ENCODE measurements around the gene ANKMY1. TPM values are rescaled to one million over a fixed set of nuclear protein-coding genes. Genes with fewer than 3 reads are reported as not detected.
A peak's percentile ranks its signal among the peaks of the same experiment; 100 is the strongest.

The ANKMY1 gene
- total and polyA plus RNA-seq, 2 of the 13 experiments (the other 11 are each of a cell fraction or from before 2014, with no cell fraction given), result 11.7 to 18.8 TPM

DNA sequence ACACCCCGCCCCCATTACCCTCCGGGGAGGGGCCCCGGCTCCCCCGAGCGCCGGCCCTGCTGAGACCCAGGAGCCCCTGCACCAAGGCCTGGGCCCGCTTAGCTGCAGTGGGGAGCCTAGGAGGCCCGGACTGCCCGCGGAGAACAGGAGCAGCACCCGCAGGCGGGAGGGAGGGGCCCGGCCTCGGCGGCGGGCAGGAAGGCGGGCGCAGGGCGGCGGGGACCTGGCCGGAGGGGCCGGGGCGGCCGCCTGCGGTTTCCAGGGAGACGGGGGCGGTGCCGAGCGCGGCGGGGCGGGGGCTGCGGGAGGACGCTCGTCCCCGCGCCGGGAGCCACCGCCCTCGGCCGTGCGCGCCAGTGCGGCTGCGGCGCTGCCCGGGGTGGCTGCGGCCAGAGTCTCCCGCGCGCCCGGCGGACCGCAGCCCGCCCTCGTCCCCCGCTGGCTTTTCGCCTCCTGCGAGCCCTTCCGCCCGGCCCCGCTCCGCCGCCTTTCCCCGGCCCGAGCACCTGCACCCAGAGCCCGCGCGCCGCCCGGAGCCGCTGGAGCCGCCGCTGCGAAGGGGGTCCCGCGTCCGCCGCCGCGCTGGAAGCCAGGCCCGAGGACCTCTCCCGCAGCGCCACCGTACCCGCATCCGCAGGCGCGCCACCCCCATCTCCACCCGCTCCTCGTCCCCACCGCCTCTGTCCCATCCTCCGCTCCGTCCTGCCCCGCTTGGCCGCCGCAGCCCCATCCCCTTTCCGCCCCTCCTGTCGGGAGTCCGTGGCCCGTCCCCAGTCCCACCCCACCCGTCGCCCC, 105.1 kb downstream of the ANKMY1 start (continued):
- TF ChIP-seq ZSCAN21 (CRISPR knock-in tag; IDR thresholded peaks at IDR 0.05; ENCODE audit: borderline replicate concordance) (peak; percentile 56; the same call in 1 of the 2 replicates), ZNF777 (CRISPR knock-in tag; IDR thresholded peaks at IDR 0.05) (0 out of 2 replicates have a peak, but pooled peaks have one; percentile 26), ERF (CRISPR knock-in tag; IDR thresholded peaks at IDR 0.05) (no peak), SRY (CRISPR knock-in tag; IDR thresholded peaks at IDR 0.05) (no peak), KLF16 (CRISPR knock-in tag; IDR thresholded peaks at IDR 0.05) (no peak)
- TF ChIP-seq, protein P1, sequence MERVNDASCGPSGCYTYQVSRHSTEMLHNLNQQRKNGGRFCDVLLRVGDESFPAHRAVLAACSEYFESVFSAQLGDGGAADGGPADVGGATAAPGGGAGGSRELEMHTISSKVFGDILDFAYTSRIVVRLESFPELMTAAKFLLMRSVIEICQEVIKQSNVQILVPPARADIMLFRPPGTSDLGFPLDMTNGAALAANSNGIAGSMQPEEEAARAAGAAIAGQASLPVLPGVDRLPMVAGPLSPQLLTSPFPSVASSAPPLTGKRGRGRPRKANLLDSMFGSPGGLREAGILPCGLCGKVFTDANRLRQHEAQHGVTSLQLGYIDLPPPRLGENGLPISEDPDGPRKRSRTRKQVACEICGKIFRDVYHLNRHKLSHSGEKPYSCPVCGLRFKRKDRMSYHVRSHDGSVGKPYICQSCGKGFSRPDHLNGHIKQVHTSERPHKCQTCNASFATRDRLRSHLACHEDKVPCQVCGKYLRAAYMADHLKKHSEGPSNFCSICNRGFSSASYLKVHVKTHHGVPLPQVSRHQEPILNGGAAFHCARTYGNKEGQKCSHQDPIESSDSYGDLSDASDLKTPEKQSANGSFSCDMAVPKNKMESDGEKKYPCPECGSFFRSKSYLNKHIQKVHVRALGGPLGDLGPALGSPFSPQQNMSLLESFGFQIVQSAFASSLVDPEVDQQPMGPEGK (CRISPR knock-in tag; IDR thresholded peaks at IDR 0.05), result peak; percentile 51

DNA sequence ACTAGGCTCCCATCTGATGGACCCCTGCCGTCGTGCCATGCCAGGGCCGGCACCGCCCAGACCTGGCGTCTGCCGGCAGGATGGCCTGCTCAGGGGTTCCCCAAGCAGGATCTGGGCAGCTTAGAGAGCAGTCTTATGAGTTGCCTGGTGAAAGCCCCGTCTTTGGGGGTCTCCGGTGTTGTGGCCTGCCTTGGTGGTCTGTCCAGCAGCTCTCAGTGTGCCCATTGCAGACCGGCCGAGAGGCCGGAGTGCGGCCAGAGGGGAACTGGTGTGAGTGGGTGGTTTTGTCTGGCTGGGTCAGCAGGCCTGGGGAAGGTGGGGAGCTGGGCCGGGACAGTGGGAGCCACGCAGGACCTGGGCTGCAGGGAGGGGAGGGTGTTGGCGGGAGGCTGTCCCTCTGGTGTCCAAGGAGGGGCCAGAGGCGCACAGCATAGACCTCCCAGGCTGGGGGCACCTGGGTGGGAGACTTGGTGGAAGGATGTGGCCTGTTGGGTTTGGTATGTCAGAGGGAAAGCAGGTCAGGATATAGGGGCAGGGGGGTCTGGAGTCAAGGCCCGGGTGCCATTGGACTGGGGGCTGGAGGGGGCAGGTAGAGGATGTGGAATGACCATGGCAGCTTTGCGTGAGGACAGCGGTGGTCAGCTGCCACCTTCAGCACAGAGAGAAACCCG, 105.9 kb downstream of the ANKMY1 start:
- DNase-seq (ENCODE audit: low spot score), result no peak
- peaks cover 34% of the 10 kb centered on the region for H3K4me1 ChIP-seq (ENCODE audit: insufficient read depth, low read length)
- in situ Hi-C loops (cut with HindIII; ENCODE audit: extremely low pct_ligation_motif_present, low pct_unique_long_range_greater_than_20kb), result no loop called here
- H3K27me3 ChIP-seq (ENCODE audit: control insufficient read depth in 1 of 2, insufficient read depth in 2 of 2, low read length in 2 of 2), result peaks cover 39 to 87% of the 10 kb centered on the region in 2 experiments
- no TSS peak for BruUV-seq (replicated peaks)
- H3K4me3 ChIP-seq (replicated peaks in 1 of 3; ENCODE audit: insufficient read depth in 1 of 3, low read depth in 2 of 3, low read length in 3 of 3), result peak overlapping the region; percentile 53 to 75 (median 58); a peak in 5 of 6 replicates
- H3K9me3 ChIP-seq (ENCODE audit: low read length), result no peaks in the 10 kb centered on the region
- H2AFZ ChIP-seq (ENCODE audit: low read length), result no peak overlapping the region
- no peak overlapping the region for H3K27ac ChIP-seq (ENCODE audit: extremely low read length, insufficient read depth, low read length)
- no peak for ATAC-seq
- H3K9ac ChIP-seq (ENCODE audit: insufficient read depth, low read depth, low read length), result no peak overlapping the region
- no peaks in the 10 kb centered on the region for H3K79me2 ChIP-seq (ENCODE audit: insufficient read depth, low read length)
- no peaks in the 10 kb centered on the region for H3K36me3 ChIP-seq (replicated peaks in 1 of 2; ENCODE audit: control insufficient read depth in 1 of 2, insufficient read depth in 2 of 2, low read length in 2 of 2)
- ChIA-PET POLR2A (no interaction called here), CTCF (ENCODE audit: low intra/inter-chr PET ratio, low total read pairs) (no interaction called here)
- H3K4me2 ChIP-seq (ENCODE audit: low read depth, low read length), result peak overlapping the region; percentile 70
- WGBS (ENCODE audit: low lambda C conversion rate), result 56% methylated on average over 12 of the region's 20 CpGs
- H4K20me1 ChIP-seq (ENCODE audit: insufficient read depth, low read length), result peaks cover 16% of the 10 kb centered on the region; the same call in 1 of the 2 replicates
- intact Hi-C loops (cut with micrococcal nuclease; ENCODE audit: unreplicated experiment), result no loop called here
- no peak for FAIRE-seq
- no peak for TF ChIP-seq MED1 (CRISPR knock-in tag; IDR thresholded peaks at IDR 0.05)
- TF ChIP-seq ZNF530 (CRISPR knock-in tag; IDR thresholded peaks at IDR 0.05; ENCODE audit: low read depth), result no peak
- 0 out of 2 replicates have a peak, but pooled peaks have one; percentile 15 for TF ChIP-seq HIVEP1 (CRISPR knock-in tag; IDR thresholded peaks at IDR 0.05)
- TF ChIP-seq, protein P2, sequence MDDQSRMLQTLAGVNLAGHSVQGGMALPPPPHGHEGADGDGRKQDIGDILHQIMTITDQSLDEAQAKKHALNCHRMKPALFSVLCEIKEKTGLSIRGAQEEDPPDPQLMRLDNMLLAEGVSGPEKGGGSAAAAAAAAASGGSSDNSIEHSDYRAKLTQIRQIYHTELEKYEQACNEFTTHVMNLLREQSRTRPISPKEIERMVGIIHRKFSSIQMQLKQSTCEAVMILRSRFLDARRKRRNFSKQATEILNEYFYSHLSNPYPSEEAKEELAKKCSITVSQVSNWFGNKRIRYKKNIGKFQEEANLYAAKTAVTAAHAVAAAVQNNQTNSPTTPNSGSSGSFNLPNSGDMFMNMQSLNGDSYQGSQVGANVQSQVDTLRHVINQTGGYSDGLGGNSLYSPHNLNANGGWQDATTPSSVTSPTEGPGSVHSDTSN (CRISPR knock-in tag; IDR thresholded peaks at IDR 0.05; ENCODE audit: borderline replicate concordance), result no peak
- 0 out of 2 replicates have a peak, but pooled peaks have one; percentile 19 for TF ChIP-seq KDM5B (CRISPR knock-in tag; IDR thresholded peaks at IDR 0.05; ENCODE audit: borderline replicate concordance)
- no peak for TF ChIP-seq CEBPG (CRISPR knock-in tag; IDR thresholded peaks at IDR 0.05)
- TF ChIP-seq, protein P3, sequence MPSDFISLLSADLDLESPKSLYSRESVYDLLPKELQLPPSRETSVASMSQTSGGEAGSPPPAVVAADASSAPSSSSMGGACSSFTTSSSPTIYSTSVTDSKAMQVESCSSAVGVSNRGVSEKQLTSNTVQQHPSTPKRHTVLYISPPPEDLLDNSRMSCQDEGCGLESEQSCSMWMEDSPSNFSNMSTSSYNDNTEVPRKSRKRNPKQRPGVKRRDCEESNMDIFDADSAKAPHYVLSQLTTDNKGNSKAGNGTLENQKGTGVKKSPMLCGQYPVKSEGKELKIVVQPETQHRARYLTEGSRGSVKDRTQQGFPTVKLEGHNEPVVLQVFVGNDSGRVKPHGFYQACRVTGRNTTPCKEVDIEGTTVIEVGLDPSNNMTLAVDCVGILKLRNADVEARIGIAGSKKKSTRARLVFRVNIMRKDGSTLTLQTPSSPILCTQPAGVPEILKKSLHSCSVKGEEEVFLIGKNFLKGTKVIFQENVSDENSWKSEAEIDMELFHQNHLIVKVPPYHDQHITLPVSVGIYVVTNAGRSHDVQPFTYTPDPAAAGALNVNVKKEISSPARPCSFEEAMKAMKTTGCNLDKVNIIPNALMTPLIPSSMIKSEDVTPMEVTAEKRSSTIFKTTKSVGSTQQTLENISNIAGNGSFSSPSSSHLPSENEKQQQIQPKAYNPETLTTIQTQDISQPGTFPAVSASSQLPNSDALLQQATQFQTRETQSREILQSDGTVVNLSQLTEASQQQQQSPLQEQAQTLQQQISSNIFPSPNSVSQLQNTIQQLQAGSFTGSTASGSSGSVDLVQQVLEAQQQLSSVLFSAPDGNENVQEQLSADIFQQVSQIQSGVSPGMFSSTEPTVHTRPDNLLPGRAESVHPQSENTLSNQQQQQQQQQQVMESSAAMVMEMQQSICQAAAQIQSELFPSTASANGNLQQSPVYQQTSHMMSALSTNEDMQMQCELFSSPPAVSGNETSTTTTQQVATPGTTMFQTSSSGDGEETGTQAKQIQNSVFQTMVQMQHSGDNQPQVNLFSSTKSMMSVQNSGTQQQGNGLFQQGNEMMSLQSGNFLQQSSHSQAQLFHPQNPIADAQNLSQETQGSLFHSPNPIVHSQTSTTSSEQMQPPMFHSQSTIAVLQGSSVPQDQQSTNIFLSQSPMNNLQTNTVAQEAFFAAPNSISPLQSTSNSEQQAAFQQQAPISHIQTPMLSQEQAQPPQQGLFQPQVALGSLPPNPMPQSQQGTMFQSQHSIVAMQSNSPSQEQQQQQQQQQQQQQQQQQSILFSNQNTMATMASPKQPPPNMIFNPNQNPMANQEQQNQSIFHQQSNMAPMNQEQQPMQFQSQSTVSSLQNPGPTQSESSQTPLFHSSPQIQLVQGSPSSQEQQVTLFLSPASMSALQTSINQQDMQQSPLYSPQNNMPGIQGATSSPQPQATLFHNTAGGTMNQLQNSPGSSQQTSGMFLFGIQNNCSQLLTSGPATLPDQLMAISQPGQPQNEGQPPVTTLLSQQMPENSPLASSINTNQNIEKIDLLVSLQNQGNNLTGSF (CRISPR knock-in tag; IDR thresholded peaks at IDR 0.05), result no peak

Data from HepG2 (cell line).